Measurements from ENCODE around the gene UNC119. TPM values are rescaled to one million over a fixed set of nuclear protein-coding genes. Genes with fewer than 3 reads are reported as not detected.

The UNC119 gene
- total and polyA plus RNA-seq, 2 donors (not counting 1 experiment from before 2014, with no cell fraction given): 19.2 to 26.4 TPM

DNA sequence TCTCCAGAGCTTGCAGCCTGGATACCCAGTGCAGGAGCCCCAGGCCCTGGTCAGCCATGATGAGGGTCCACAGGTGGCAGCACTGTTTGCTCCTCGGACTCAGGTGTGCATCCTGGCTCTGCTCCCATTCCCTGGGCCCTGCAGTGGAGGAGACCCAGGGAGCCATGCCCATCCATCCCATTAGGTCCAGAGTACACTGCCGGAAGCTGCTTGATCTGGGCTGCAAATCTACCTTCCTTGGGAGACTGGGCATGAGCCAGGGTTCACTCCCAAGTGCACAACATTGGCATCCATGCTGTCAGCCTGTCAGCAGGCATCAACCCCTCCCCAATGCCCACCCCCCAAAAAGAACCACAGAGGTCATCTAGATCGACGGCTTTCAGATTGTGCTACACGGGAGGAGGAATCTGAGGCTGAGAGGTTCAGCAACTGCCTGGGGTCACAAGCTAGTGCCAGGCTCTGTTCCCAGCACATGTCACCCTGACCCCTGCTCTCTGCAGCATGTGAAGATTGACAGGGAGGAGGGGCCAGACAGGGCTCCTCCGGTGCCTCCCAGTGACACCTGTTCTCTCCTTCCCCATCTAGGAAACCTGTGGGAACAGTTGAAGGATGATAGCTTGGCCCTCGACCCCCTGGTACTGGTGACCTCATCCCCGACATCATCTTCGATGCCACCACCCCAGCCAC is 15.7 kb downstream of the UNC119 start:
- Histone ChIP-seq H3K4me2 (ENCODE audit: extremely low read depth, insufficient read depth, low read length) (no peak overlapping the region), H3K79me2 (ENCODE audit: control insufficient read depth, insufficient read depth, low read length) (no peaks in the 10 kb centered on the region), H4K20me1 (ENCODE audit: control insufficient read depth, extremely low read depth, insufficient read depth, low read length) (no peaks in the 10 kb centered on the region), H3K36me3 (ENCODE audit: control insufficient read depth, insufficient read depth, low read length) (no peaks in the 10 kb centered on the region), H3K27ac (ENCODE audit: insufficient read depth, low read length) (no peak overlapping the region), H3K9me3 (ENCODE audit: control insufficient read depth, insufficient read depth, low read depth, low read length) (no peaks in the 10 kb centered on the region), H2AFZ (ENCODE audit: low read length) (no peak overlapping the region), H3K4me1 (ENCODE audit: control insufficient read depth, extremely low read depth, insufficient read depth, low read length) (no peaks in the 10 kb centered on the region), H3K4me3 (replicated peaks in 1 of 4; ENCODE audit: control extremely low read depth in 1 of 4, insufficient read depth in 1 of 4, low read depth in 3 of 4, low read length in 4 of 4) (no peak overlapping the region), H3K27me3 (ENCODE audit: control insufficient read depth, insufficient read depth, low read length) (peaks cover 11% of the 10 kb centered on the region), H3K9ac (ENCODE audit: insufficient read depth, low read length) (no peak overlapping the region)
- TF ChIP-seq, protein P1, sequence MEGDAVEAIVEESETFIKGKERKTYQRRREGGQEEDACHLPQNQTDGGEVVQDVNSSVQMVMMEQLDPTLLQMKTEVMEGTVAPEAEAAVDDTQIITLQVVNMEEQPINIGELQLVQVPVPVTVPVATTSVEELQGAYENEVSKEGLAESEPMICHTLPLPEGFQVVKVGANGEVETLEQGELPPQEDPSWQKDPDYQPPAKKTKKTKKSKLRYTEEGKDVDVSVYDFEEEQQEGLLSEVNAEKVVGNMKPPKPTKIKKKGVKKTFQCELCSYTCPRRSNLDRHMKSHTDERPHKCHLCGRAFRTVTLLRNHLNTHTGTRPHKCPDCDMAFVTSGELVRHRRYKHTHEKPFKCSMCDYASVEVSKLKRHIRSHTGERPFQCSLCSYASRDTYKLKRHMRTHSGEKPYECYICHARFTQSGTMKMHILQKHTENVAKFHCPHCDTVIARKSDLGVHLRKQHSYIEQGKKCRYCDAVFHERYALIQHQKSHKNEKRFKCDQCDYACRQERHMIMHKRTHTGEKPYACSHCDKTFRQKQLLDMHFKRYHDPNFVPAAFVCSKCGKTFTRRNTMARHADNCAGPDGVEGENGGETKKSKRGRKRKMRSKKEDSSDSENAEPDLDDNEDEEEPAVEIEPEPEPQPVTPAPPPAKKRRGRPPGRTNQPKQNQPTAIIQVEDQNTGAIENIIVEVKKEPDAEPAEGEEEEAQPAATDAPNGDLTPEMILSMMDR (conservative IDR thresholded peaks at IDR 0.05 in 1 of 2, IDR thresholded peaks at IDR 0.05 in 1 of 2; ENCODE audit: low read depth in 1 of 2, low read length in 2 of 2): no peak
- no peak for TF ChIP-seq EZH2 (IDR thresholded peaks at IDR 0.05; ENCODE audit: low read length, missing control alignments)
- no peak for DNase-seq (ENCODE audit: low read depth in 2 of 2)

DNA sequence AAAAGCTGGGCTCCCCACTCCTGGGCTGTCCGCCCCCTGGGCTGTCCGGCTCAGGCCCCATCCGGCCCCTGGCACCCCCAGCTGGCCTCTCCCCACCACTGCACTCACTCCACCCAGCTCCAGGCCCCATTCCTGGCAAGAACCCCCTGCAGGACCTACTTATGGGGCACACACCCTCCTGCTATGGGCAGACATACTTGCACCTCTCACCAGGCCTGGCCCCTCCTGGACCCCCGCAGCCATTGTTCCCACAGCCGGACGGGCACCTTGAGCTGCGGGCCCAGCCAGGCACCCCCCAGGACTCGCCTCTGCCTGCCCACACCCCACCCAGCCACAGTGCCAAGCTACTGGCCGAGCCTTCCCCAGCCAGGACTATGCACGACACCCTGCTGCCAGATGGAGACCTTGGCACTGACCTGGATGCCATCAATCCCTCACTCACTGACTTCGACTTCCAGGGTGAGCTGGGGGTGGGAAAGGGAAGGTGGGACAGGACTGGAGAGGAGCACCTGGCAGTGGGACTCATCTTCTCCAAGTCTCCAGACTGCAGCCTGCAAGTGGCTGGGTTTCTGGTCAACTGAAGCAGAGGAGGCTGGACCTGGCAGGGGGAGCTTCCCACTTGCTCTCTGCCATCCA is 17.6 kb downstream of the UNC119 start:
- TF ChIP-seq, protein P1 (conservative IDR thresholded peaks at IDR 0.05 in 1 of 2, IDR thresholded peaks at IDR 0.05 in 1 of 2; ENCODE audit: low read depth in 1 of 2, low read length in 2 of 2): no peak
- TF ChIP-seq EZH2 (IDR thresholded peaks at IDR 0.05; ENCODE audit: low read length, missing control alignments): no peak
- Histone ChIP-seq H3K4me1 (ENCODE audit: control insufficient read depth, extremely low read depth, insufficient read depth, low read length) (no peaks in the 10 kb centered on the region), H2AFZ (ENCODE audit: low read length) (no peak overlapping the region), H3K36me3 (ENCODE audit: control insufficient read depth, insufficient read depth, low read length) (no peaks in the 10 kb centered on the region), H3K27me3 (ENCODE audit: control insufficient read depth, insufficient read depth, low read length) (peaks cover 15% of the 10 kb centered on the region), H3K9me3 (ENCODE audit: control insufficient read depth, insufficient read depth, low read depth, low read length) (no peaks in the 10 kb centered on the region), H3K4me2 (ENCODE audit: extremely low read depth, insufficient read depth, low read length) (no peak overlapping the region), H3K27ac (ENCODE audit: insufficient read depth, low read length) (no peak overlapping the region), H3K79me2 (ENCODE audit: control insufficient read depth, insufficient read depth, low read length) (no peaks in the 10 kb centered on the region), H3K4me3 (replicated peaks in 1 of 4; ENCODE audit: control extremely low read depth in 1 of 4, insufficient read depth in 1 of 4, low read depth in 3 of 4, low read length in 4 of 4) (no peak overlapping the region), H3K9ac (ENCODE audit: insufficient read depth, low read length) (no peak overlapping the region), H4K20me1 (ENCODE audit: control insufficient read depth, extremely low read depth, insufficient read depth, low read length) (no peaks in the 10 kb centered on the region)
- DNase-seq (ENCODE audit: low read depth in 2 of 2): no peak

DNA sequence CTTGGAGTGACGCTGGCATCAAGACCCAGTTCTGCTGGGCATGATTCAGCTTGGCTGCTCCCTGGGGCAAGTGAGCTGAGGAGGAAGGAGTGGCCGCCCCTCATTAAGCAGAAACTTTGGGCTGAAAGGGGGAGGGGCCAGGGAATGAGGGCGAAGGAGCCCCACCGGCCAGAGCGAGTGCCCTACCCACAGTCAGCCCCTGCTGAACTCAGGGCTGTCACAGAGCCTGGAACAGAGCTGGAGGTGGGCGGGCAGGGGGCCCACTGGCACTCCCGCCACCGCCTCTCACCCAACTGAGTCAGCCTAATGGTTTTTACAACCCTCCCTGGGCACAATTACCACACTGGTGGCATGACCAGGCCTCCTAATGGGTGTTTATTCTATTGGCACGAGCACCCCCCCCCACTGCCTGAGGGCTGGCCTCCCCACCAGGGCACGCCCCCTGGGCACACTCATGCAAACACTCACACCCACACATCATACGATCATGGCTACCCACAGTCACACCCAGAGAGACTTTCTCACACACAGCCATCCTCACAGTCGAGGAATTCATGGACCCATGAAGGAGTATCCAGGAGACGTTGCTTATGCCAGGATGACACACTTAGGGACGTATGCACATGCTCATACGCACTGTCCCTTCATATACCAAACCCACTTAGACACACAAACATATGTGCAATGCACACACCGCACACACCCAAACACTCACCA is 19.2 kb downstream of the UNC119 start:
- H3K27me3 ChIP-seq (ENCODE audit: control insufficient read depth, insufficient read depth, low read length): peaks cover 15% of the 10 kb centered on the region
- no peak for DNase-seq (ENCODE audit: low read depth in 2 of 2)
- TF ChIP-seq EZH2 (IDR thresholded peaks at IDR 0.05; ENCODE audit: low read length, missing control alignments): no peak
- TF ChIP-seq, protein P1 (conservative IDR thresholded peaks at IDR 0.05 in 1 of 2, IDR thresholded peaks at IDR 0.05 in 1 of 2; ENCODE audit: low read depth in 1 of 2, low read length in 2 of 2): no peak
- no peaks in the 10 kb centered on the region for H3K4me1 ChIP-seq (ENCODE audit: control insufficient read depth, extremely low read depth, insufficient read depth, low read length)
- no peak overlapping the region for H3K4me2 ChIP-seq (ENCODE audit: extremely low read depth, insufficient read depth, low read length)
- no peak overlapping the region for H2AFZ ChIP-seq (ENCODE audit: low read length)
- no peaks in the 10 kb centered on the region for H3K79me2 ChIP-seq (ENCODE audit: control insufficient read depth, insufficient read depth, low read length)
- H3K36me3 ChIP-seq (ENCODE audit: control insufficient read depth, insufficient read depth, low read length): no peaks in the 10 kb centered on the region
- no peaks in the 10 kb centered on the region for H3K9me3 ChIP-seq (ENCODE audit: control insufficient read depth, insufficient read depth, low read depth, low read length)
- no peak overlapping the region for H3K4me3 ChIP-seq (replicated peaks in 1 of 4; ENCODE audit: control extremely low read depth in 1 of 4, insufficient read depth in 1 of 4, low read depth in 3 of 4, low read length in 4 of 4)
- H3K27ac ChIP-seq (ENCODE audit: insufficient read depth, low read length): no peak overlapping the region
- H4K20me1 ChIP-seq (ENCODE audit: control insufficient read depth, extremely low read depth, insufficient read depth, low read length): no peaks in the 10 kb centered on the region
- H3K9ac ChIP-seq (ENCODE audit: insufficient read depth, low read length): no peak overlapping the region
